Measurements from ENCODE around the gene SFXN3.

The SFXN3 gene

DNA sequence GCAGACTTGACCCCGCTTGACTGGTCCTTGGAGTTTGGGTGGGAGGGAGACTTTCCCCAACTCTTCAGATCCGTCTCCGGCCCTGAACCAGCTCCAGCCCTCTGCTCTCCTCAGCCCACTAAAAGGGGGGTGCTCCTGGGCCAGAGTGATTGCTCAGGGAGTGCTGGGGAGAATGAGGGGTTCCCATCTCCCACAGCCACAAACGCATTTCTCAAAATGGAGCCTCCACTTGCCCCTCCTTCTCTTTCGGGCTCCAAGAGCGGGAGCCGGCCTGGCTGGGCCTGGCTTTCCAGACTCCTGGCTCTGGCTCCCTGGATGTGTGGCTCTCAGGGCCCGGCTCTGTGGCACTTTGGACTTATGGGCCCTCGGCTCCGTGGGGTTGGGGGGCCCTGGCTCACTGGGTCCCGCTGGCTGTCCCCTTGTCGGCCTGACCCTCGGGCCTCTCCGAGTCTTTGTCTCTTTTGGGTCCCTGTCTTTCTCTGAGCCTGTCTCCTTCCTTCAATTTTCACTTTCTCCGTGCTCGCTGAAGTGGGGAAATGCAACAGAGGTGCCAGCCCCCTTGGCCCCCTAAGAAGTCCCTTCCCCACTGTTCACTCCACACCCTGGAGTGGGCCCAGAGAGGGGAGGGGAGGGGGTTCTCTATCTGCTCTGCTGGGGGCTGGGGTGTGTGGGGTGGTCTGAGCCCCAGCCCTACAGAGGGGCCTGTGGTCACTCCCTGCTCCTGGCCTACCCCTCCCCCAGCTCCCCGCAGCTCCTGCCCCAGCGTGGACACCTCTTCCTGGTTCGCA is 30.7 kb upstream of the SFXN3 start:
- no peak for FAIRE-seq

DNA sequence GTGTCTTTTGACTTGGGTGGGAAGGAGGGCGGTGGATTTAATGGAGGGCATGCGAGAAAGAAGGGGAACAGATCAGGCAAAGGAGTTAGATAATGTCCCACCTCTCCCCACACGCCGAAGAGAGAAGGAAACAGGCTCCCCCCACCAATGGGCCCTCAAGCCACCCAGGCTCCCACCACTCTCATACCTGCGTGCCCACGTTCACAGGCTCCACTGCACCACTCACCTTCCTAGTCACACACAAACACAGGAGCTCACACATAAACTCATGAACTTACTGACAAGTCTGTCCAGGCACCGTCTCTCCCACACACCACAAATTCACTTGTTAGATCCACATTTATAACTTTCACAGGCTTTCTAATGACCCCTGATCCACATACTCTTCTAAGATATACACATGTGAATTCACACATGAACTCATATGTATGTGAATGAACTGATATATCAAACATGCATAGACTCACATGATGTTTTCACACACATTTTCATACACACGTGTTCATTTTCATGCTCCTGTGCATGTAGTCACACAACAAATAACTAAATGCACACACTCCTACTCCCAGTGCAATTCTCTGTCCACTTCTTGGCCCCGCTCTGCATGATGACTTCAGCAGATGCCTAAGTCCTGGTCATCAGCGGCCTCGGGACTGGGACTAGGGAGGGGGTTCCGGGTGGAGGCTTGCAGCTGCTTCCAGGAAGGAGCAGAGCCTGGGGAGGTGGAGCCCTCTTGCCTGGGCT is 29.9 kb upstream of the SFXN3 start:
- no peak for FAIRE-seq

DNA sequence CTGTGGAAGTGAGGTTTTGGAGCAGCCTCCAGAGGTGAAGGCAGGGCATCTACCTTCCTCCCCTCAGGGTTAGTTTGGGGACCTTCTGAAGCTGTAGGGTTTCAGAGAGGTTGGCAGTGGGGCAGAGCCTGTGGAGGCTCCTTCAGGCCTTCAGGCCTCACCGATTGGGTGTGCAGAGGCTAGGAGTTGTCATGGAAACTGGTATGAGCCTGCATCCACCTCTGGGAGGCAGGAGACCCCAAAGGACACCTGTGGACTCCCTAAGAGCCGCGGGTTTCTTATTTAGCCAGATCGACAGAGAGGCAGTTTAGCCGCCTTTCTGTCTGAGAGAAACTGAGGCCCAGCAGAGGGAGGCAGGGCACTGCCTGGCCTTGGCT is 29.4 kb upstream of the SFXN3 start:
- no peak for FAIRE-seq

DNA sequence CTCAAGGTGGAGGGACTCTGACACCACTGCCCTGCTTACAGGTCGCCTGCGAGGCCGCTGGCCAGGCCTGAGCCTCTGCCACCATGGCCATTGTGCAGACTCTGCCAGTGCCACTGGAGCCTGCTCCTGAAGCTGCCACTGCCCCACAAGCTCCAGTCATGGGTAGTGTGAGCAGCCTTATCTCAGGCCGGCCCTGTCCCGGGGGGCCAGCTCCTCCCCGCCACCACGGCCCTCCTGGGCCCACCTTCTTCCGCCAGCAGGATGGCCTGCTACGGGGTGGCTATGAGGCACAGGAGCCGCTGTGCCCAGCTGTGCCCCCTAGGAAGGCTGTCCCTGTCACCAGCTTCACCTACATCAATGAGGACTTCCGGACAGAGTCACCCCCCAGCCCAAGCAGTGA is 28.6 kb upstream of the SFXN3 start:
- FAIRE-seq = no peak

DNA sequence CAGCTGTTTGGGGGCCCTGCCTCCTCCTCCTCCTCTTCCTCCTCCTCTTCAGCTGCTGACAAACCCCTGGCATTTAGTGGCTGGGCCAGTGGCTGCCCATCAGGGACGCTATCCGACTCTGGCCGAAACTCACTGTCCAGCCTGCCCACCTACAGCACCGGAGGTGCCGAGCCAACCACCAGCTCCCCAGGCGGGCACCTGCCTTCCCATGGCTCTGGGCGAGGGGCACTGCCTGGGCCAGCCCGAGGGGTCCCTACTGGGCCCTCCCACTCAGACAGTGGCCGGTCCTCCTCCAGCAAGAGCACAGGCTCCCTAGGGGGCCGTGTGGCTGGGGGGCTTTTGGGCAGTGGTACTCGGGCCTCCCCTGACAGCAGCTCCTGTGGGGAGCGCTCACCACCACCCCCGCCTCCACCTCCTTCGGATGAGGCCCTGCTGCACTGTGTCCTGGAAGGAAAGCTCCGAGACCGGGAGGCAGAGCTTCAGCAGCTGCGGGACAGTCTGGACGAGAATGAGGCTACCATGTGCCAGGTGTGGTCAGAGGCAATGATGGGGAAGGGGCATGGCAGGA is 27.3 kb upstream of the SFXN3 start:
- FAIRE-seq = no peak

DNA sequence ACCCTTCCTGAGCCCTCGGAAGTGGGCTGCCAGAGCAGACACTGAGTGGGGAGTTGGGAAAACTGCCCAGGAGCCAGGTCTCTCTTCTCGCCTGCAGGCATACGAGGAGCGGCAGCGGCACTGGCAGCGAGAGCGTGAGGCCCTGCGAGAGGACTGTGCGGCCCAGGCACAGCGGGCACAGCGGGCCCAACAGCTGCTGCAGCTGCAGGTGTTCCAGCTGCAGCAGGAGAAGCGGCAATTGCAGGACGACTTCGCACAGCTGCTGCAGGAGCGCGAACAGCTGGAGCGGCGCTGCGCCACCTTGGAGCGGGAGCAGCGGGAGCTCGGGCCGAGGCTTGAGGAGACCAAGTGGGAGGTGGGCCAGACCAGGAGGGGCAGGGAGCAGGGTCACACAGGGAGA is 25.7 kb upstream of the SFXN3 start:
- FAIRE-seq = no peak

DNA sequence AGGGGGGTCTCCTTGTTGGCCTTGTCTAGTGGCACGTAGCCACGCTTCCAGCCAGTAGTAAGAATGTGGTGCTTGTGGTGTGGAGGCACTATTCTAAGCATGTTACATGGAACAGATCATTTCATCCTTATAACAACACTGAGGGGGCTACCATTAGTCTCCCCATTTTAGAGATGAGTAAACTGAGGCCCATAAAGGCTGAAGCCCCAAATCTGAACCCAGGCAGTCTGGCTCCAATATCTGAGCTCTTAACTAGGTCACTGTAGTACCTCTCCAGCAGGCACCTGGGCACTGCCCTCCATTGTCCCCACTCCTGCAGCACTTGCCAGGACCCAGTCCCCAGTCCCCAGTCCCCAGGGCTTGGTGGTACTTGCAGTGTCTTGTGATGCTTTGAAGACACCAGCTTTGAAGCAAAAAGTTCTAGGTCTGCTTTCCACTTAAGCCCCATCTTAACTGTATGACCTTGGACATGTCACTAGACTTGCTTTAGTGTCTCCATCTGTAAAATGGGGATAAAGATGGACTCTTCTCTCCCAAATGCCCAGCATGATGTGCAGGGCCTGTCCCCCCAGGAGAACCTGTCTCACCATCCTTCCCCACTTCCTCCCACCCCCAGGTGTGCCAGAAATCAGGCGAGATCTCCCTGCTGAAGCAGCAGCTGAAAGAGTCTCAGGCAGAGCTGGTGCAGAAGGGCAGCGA is 25.0 kb upstream of the SFXN3 start:
- FAIRE-seq = no peak

DNA sequence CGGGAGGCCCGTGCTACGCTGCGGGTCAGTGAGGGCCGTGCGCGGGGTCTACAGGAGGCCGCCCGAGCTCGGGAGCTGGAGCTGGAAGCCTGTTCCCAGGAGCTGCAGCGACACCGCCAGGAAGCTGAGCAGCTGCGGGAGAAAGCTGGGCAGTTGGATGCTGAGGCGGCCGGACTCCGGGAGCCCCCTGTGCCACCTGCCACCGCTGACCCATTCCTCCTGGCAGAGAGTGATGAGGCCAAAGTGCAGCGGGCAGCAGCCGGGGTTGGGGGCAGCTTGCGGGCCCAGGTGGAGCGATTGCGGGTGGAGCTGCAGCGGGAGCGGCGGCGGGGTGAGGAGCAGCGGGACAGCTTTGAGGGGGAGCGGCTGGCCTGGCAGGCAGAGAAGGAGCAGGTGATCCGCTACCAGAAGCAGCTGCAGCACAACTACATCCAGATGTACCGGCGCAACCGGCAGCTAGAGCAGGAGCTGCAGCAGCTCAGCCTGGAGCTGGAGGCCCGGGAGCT is 24.4 kb upstream of the SFXN3 start:
- no peak for FAIRE-seq

DNA sequence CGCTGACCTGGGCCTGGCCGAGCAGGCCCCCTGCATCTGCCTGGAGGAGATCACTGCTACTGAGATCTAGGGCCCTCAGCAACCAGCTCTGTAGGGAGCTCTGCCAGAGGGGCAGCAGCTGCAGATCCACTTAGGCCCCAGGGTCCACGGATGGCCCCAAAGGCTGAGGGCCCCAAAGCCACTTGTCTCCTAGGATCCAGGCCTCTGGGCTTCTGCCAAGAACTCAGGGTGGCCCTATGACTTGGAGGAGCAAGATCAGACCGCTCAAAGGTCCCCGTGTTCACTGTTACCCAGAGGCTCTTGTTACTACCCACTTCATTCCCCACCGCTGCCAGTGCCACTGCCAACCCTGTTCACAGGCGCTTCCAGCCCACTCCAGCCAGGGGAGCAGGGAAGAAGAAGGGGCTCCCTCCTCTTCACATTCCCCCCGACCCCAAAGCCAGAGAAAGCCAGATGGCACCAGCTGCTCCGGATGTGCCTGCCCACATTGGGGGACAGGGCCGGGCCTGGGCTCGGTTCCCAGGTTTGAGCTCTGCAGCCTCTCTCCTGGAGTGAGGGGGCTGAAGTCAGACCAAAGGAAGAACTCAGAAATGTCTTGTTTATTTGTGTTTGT is 23.8 kb upstream of the SFXN3 start:
- FAIRE-seq = no peak

DNA sequence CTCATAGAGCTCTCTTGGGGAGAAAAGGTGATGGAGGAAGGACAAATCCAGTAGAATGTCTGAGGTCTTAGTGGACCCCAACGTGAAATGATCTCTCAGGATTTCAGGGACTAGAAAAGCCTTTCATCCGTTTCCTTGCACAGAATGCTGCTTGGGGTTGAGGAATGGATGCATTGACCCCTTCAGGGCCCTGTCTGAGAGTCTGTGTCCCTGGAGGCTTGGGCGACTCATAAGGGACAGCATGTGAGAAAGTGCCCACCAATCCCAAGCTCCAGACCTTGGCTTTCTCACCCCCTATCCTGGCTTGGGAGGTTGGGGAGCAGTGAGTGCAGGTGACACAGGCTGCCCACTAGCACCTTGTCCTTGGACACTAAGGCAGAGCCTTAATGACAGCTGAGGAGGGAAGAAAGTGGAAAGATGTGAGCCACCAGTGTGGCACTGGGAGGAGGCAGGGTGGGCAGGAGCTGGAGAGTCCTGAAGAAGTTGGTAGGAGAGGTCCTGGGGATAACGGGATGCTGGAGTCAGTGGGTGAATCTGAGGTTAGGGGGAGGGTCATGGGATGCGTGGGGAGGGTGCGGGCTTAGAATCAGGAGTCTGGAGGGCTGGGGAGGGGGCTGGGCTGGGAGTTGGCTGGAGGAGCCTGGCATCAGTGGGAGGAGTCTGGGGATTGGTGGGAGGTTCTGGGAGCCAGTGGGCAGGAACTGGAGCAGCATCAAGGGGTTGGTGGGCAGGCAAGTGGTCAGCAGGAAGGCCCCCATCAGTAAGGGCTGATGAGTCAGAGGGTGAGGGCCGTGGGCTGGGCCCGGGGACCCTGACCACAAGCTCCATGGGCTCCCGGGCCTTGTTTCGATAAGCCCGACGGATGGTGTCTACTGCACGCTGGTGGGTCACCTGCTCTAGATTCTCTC is 22.9 kb upstream of the SFXN3 start:
- no peak for FAIRE-seq

DNA sequence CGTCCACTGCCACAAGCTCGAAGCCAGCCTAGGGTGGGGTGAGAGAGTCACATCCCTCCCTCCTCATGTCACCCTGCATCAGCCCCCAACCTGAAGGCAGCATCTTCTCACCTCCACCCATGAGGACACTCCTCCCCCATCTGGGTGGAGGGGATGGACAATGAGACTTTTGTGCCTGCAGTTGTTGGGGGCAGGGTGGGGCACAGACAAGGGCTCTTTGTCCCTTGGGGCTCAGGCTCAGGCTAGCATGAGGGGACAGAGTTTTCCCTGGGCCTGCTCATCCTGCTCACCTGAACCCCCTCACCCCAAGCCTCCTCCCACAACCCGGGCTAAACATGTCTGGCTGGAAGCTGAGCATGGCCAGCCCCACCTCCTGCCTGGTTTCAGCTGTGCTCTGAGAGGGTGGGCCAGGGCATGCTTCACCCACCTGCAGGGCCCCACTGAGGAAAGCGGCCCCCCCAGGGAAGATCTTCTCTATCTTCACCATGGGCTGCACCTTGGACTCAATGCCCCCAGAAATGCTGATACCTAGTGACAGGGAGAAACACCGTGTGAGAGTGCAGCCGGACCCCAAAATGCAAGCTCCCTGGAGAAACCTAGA is 22.1 kb upstream of the SFXN3 start:
- FAIRE-seq = no peak

DNA sequence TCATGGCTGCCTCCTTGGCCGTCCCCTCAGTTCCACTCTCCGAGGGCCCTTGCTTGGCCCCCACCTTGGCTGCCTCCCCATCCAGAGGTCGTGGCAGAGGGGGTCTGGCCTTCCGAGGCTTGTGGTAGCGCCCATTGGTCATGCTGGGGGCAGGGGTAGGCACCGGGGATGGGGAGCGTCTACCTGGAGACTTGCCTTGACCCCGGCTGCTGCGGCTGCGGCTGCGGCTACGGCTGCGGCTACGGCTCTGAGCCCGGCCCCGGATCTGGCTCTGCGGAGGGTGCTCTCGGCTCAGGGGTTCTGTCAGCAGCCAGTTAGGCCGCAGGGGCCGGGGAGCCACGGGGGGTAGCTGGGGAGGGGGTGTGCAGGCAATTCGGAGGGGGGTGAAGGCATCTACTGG is 20.7 kb upstream of the SFXN3 start:
- no peak for FAIRE-seq

DNA sequence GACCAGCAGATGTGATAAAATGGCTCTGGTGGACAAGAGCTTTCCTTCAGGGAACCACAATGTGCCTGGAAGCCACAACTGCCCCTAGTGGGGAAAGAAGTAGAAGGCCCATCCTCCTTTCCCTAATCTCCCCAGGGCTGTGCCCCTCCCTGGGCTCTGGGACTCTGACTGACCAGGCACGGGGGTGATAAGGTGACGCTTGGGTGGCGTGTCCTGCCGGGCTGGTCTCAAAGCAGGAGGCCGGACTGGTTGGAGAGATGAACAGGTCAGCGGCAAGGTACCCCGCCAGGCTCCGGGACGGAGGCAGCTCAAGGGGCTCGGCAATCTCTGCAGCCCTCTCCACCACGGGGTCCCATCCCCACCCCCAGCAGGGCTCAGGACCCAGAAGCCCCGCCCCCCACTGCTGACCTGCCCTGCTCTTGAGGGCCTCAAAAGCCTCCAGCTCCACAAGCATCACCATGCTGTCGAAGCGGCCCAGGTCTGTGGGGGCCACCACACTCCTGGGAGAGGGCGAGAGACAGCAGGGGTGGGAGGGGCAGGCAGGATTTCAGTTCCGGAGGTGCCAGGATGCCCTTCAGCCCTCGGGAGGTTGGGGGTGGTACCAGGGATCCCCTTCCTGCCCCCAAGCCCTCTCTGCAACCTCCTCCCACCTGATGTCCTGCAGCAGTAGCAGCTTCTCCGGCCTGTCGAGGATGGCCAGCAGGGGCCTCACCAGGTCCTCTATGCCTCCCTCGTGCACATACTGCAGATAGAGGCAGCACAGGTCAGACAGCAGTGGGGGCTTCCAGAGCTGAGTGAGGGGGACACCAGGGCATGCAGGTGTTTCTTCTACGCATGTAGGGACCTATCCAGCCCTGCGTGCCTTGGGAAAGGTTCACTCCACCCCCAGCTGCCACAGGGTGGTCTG is 19.3 kb upstream of the SFXN3 start:
- FAIRE-seq = no peak

DNA sequence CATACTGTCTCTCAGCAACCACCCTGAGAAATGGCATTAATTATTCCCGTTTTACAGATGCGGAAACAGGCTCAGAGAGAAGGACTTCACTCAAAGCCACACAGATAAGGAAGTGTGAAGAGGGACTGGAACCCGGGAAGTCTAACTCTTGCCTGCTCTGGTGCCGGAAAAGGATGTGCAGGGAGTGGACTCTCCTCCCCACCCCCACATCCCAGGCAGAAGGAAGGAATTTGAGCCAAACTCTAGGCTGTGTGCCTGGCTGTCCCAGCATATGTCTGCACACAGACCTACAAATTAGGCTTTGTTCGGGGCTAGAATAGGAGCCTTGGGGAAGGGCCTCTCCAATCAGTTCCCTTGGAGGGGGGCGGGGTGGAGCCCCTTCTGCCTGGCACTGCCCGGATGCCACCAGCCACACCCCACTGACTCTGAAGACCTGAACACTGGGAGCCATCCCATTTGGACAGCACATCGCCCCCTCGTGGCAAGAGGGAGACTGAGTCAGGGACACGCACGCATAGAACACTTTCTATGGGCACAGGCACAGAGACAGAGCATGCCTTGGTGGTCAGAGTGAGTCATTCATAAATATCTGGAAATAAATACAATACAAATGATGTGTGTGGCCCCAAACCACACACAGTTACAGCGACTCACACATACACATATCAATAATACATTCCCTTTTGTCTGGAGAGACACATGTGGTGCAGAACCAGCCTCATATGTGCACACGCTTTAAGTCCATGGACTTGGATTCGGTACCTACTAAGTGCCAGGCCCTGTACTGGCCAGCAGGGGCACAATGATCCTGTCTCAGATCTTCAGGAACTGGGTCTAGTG is 18.3 kb upstream of the SFXN3 start:
- peak; percentile 16 for FAIRE-seq

DNA sequence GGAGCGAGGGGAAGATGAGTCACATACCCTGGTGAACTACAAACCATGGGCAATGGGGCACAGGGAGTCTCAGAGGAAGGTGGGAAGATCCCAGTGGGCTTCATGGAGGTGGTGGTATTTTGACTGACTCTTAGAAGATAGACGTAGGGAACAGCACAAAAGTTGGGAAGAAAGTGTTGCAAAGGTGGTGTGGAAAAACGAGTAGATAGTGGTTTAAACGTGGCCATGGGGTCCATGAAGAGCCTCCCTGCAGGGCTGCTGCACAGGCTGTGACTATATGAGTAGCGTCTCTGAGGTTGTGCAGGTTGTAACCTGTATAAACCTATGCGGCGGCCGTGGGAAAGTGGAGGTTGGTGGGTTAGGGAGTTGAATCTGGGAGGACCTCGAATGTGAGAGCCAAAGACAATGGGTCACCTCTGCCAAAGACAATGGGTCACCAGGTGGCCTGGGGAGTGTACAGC is 17.6 kb upstream of the SFXN3 start:
- FAIRE-seq = no peak

DNA sequence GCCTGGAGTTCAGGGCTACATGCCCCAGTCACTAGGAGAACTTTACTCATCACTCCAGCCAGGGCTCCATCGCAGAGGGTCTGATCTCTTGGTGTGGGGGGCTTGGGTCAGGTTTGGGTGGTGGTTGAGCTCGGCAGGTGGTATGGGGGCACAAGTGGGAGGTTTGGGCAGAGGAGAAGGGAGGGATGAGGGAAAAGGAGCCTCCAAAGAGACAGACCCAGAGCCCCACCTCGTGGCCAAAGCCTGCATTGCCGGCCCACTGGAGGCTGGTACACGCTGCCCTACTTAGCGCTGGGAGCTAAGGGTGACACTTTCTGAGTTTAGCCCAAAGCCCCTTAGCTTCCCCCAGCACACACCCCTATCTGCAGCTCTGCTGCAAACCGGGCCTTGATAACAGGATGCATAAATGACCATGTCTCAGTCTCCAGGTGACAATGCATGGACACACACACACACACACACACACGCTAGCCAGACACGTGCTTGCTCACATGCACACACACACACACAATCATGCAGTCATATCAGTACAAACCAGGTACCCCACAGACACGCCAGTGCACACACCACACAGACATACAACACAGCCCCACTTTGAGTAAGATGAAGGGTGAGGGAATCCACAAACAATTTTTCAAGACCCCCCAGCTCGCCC is 16.7 kb upstream of the SFXN3 start:
- FAIRE-seq = no peak

DNA sequence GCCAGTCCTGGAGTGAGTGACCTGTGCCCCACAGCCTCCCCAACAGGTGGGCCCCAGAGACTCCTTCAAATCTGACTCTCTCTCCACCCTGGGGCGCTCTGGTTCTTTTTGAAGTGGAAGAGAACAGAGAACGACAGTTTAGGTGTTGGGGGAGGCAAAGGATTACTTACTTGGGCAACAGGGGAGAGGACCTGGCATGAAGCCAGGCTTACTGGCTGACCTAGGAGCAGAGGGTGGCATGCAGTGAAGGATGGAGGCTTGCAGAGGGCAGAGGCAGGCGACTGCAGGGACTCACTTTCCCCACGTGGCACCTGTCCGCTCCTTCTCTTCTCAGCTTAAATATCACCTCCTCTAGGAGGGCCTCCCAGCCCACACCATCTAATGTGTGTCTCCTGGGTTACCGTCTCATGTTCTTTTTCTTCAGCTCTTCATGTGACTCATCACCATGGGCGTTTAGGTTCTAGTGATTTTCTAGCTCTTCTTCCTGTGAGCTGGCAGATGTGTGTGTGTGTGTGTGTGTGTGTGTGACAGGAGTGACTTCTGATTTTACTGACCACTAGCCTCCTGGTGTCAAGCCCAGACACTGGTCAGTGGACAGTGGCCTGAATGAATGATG is 16.0 kb upstream of the SFXN3 start:
- no peak for FAIRE-seq

DNA sequence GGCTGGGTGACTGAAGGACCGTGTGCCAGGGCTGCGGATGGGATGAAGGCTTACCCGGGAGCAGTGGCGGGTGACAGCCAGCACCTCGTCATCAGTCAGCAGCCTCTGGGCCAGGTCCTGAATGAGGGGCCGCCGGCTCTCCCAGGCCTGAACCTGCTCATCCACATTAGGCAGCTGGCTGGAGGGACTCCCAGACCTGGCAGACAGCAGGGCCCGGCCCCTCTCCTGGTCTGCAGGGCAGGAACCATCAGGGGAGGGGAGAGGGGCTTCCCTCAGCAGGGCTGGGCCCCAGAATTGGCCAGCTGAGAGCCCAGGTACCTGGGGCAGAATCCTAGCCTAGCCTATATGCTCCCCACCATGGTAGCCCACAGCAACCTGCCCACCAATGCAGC is 15.5 kb upstream of the SFXN3 start:
- FAIRE-seq = no peak
